ENCODE measurements around the gene DNM1L.

The DNM1L gene

DNA sequence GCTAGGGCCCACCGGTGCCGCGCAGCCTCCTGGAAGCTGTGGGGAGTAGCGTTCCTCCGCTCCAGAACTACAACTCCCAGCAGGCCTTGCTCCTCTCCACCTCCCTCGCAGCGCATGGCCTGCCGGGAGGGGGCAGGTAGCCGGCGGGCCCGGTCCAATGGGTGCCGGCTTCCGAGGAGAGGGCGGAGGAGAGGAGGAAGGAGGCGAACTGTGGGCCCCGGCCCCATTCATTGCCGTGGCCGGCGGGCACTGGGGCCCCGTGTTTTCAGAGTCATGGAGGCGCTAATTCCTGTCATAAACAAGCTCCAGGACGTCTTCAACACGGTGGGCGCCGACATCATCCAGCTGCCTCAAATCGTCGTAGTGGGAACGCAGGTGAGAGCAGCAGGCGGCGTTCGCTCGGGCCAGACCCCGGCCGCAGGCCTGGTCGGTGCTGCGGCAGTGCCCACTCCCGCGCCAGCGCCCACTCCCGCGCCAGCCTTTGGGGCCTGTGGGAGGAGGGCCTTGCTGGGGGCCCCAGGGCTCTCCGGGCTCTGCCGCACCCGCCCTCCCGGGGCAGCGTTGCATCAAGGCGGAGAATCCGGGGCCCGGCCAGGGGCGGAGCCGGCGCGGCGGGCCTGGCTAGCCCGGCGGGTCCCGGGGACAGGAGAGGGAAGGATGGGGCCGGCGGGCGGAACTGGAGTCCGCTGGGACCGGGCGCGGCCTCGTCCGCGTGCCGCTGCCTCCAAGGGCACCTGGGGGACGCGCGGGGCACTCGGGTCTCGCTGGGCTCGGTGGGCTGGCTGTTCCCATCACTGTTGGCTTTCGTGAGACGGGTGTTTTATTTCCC lies at the start of gene DNM1L:
TSS of gene DNM1L (plus strand) at position 211 of the 829 bp plus-strand sequence. CDS start at position 274, 63 bp downstream.
- Histone ChIP-seq H3K27me3 (ENCODE audit: insufficient read depth, low read length) (no peaks in the 10 kb centered on the region), H3K4me2 (ENCODE audit: low read length) (peak within 1 kb of the TSS; percentile 98), H2AFZ (ENCODE audit: low read length) (0 out of 2 replicates have a peak within 1 kb of the TSS, but pooled peaks have one; percentile 39)

DNA sequence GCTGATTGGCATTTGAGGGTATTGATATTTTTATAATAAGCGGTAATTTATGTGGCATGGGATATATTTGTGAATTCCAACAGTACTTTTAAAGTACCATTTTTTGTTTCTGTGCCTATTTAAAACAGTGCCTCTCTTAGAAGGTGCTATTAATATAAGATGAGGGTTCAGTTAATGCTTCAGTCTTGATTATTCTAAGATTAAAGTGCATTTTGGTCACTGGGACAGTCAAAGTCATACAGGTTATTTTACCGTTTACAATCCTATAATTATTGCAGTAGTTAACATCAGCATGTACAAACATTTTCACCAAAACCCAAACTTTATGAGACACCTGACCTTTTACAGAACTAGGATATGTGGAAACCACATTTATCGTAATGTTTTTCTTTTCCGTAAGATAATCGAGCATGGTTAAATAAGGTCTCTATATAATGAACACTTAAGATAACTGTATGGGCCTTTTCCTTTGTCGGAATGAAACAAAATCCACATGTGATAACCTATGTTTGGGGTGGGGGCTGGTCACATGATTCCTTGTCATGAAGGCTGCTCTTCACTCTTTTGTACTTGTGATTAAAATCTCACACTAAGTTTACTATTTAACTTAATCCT lies 37.7 kb upstream of the DNM1L start:
- Histone ChIP-seq H3K27ac (ENCODE audit: low read depth, low read length, poor library complexity, severe bottlenecking) (no peak overlapping the region), H3K9me3 (ENCODE audit: low read length) (no peaks in the 10 kb centered on the region), H3F3A (ENCODE audit: insufficient read depth, low read length) (no peaks in the 10 kb centered on the region), H3K36me3 (ENCODE audit: insufficient read depth, low read length) (peaks cover 46% of the 10 kb centered on the region), H3K4me2 (ENCODE audit: low read length) (no peak overlapping the region), H3K27me3 (ENCODE audit: insufficient read depth, low read length) (no peaks in the 10 kb centered on the region), H4K20me1 (ENCODE audit: insufficient read depth, low read length) (no peaks in the 10 kb centered on the region), H3K9me2 (ENCODE audit: low read depth, low read length) (no peaks in the 10 kb centered on the region), H3K79me2 (ENCODE audit: insufficient read depth, low read length) (no peaks in the 10 kb centered on the region), H2AFZ (ENCODE audit: low read length) (no peak overlapping the region), H3K4me3 (ENCODE audit: low read depth, low read length, poor library complexity, severe bottlenecking) (no peak overlapping the region), H3K9ac (ENCODE audit: low read length) (no peak overlapping the region), H3K4me1 (ENCODE audit: insufficient read depth, low read length, severe bottlenecking) (no peaks in the 10 kb centered on the region)
- TF ChIP-seq, protein P1, sequence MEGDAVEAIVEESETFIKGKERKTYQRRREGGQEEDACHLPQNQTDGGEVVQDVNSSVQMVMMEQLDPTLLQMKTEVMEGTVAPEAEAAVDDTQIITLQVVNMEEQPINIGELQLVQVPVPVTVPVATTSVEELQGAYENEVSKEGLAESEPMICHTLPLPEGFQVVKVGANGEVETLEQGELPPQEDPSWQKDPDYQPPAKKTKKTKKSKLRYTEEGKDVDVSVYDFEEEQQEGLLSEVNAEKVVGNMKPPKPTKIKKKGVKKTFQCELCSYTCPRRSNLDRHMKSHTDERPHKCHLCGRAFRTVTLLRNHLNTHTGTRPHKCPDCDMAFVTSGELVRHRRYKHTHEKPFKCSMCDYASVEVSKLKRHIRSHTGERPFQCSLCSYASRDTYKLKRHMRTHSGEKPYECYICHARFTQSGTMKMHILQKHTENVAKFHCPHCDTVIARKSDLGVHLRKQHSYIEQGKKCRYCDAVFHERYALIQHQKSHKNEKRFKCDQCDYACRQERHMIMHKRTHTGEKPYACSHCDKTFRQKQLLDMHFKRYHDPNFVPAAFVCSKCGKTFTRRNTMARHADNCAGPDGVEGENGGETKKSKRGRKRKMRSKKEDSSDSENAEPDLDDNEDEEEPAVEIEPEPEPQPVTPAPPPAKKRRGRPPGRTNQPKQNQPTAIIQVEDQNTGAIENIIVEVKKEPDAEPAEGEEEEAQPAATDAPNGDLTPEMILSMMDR (IDR thresholded peaks at IDR 0.05; ENCODE audit: low read length), result no peak
- TF ChIP-seq EZH2 (IDR thresholded peaks at IDR 0.05; ENCODE audit: borderline replicate concordance, low read length), result no peak

More for the DNA sequence above, at the start of gene DNM1L:
- H3K27ac ChIP-seq (ENCODE audit: low read depth, low read length, poor library complexity, severe bottlenecking), result peak within 1 kb of the TSS; percentile 32
- no peaks in the 10 kb centered on the region for H3K9me2 ChIP-seq (ENCODE audit: low read depth, low read length)
- peaks cover 38% of the 10 kb centered on the region for H3K4me1 ChIP-seq (ENCODE audit: insufficient read depth, low read length, severe bottlenecking)
- peaks cover 4% of the 10 kb centered on the region; the same call in 1 of the 2 replicates for H3K36me3 ChIP-seq (ENCODE audit: insufficient read depth, low read length)
- no peaks in the 10 kb centered on the region for H3F3A ChIP-seq (ENCODE audit: insufficient read depth, low read length)
- no peaks in the 10 kb centered on the region for H4K20me1 ChIP-seq (ENCODE audit: insufficient read depth, low read length)
- H3K79me2 ChIP-seq (ENCODE audit: insufficient read depth, low read length), result peaks cover 43% of the 10 kb centered on the region
- H3K4me3 ChIP-seq (ENCODE audit: low read depth, low read length, poor library complexity, severe bottlenecking), result peak within 1 kb of the TSS; percentile 79
- no peak for TF ChIP-seq EZH2 (IDR thresholded peaks at IDR 0.05; ENCODE audit: borderline replicate concordance, low read length)
- TF ChIP-seq, protein P1 (IDR thresholded peaks at IDR 0.05; ENCODE audit: low read length), result no peak
- H3K9ac ChIP-seq (ENCODE audit: low read length), result peak within 1 kb of the TSS; percentile 80
- H3K9me3 ChIP-seq (ENCODE audit: low read length), result no peaks in the 10 kb centered on the region

DNA sequence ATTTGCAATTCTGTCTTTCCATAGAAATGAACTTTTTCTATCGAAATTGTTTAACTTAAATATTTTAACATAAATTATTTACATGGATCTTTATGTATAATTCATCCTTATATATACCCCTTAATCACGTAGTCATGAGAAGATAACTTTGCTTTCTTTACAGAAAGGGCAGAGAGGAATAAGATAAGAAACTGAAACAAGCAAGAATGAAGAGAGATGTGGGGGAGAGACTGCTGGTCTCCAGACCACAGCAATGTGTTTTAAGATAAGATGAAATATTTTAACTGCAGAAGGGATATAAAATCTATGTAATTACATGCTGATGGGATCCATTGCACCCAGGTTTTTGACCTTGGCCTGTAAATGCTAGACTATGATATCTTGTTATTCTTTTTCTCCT lies 34.7 kb upstream of the DNM1L start:
- no peak overlapping the region for H3K4me2 ChIP-seq (ENCODE audit: low read length)
- TF ChIP-seq, protein P1 (IDR thresholded peaks at IDR 0.05; ENCODE audit: low read length), result no peak
- no peak for TF ChIP-seq EZH2 (IDR thresholded peaks at IDR 0.05; ENCODE audit: borderline replicate concordance, low read length)
- no peaks in the 10 kb centered on the region for H3K4me1 ChIP-seq (ENCODE audit: insufficient read depth, low read length, severe bottlenecking)
- no peaks in the 10 kb centered on the region for H3F3A ChIP-seq (ENCODE audit: insufficient read depth, low read length)
- no peaks in the 10 kb centered on the region for H3K9me2 ChIP-seq (ENCODE audit: low read depth, low read length)
- no peaks in the 10 kb centered on the region for H3K9me3 ChIP-seq (ENCODE audit: low read length)
- no peak overlapping the region for H2AFZ ChIP-seq (ENCODE audit: low read length)
- peaks cover 24% of the 10 kb centered on the region for H3K36me3 ChIP-seq (ENCODE audit: insufficient read depth, low read length)
- H3K27ac ChIP-seq (ENCODE audit: low read depth, low read length, poor library complexity, severe bottlenecking), result no peak overlapping the region
- no peak overlapping the region for H3K4me3 ChIP-seq (ENCODE audit: low read depth, low read length, poor library complexity, severe bottlenecking)
- H3K79me2 ChIP-seq (ENCODE audit: insufficient read depth, low read length), result no peaks in the 10 kb centered on the region
- no peaks in the 10 kb centered on the region for H4K20me1 ChIP-seq (ENCODE audit: insufficient read depth, low read length)
- H3K9ac ChIP-seq (ENCODE audit: low read length), result no peak overlapping the region
- no peaks in the 10 kb centered on the region for H3K27me3 ChIP-seq (ENCODE audit: insufficient read depth, low read length)
